Measurements from ENCODE around the gene MACROD2.

Gene MACROD2

GRCh38 chr20:15860850-15861249, 1865.5 kb downstream of the MACROD2 start:
- no peak for DNase-seq

- DNase-seq: no peak
These were observed 1866.9 kb downstream of the MACROD2 start for GRCh38 chr20:15862178-15862577.

GRCh38 chr20:15863735-15864134, 1868.4 kb downstream of the MACROD2 start:
- DNase-seq: no peak

GRCh38 chr20:15865553-15865952, 1870.2 kb downstream of the MACROD2 start:
- no peak for DNase-seq

- no peak for DNase-seq
These were observed 1871.8 kb downstream of the MACROD2 start for GRCh38 chr20:15866916-15867730.

GRCh38 chr20:15867899-15868298, 1872.6 kb downstream of the MACROD2 start:
- no peak for DNase-seq

GRCh38 chr20:15875446-15875845, 1880.1 kb downstream of the MACROD2 start:
- no peak for DNase-seq

GRCh38 chr20:15882553-15882952, 1887.2 kb downstream of the MACROD2 start:
- no peak for DNase-seq

GRCh38 chr20:15886250-15886649, 1890.9 kb downstream of the MACROD2 start:
- DNase-seq: no peak

GRCh38 chr20:15887387-15887786, 1892.1 kb downstream of the MACROD2 start:
- no peak for DNase-seq

- DNase-seq: no peak
These were observed 1893.7 kb downstream of the MACROD2 start for GRCh38 chr20:15889061-15889460.

- no peak for DNase-seq
These were observed 1894.4 kb downstream of the MACROD2 start for GRCh38 chr20:15889514-15890256.

GRCh38 chr20:15890407-15890982, 1895.2 kb downstream of the MACROD2 start:
- DNase-seq: no peak

GRCh38 chr20:15895126-15895525, 1899.8 kb downstream of the MACROD2 start:
- no peak for DNase-seq

GRCh38 chr20:15895560-15896084, 1900.3 kb downstream of the MACROD2 start:
- no peak for DNase-seq

GRCh38 chr20:15899967-15900366, 1904.7 kb downstream of the MACROD2 start:
- DNase-seq: no peak

- DNase-seq: no peak
These were observed 1905.1 kb downstream of the MACROD2 start for GRCh38 chr20:15900443-15900842.

GRCh38 chr20:15902493-15902892, 1907.2 kb downstream of the MACROD2 start:
- peak in 1 of 2 donors; percentile 4 for DNase-seq

GRCh38 chr20:15905661-15906060, 1910.3 kb downstream of the MACROD2 start:
- no peak for DNase-seq

GRCh38 chr20:15909995-15910394, 1914.7 kb downstream of the MACROD2 start:
- no peak for DNase-seq

- DNase-seq: no peak
These were observed 1916.3 kb downstream of the MACROD2 start for GRCh38 chr20:15911581-15911980.

GRCh38 chr20:15913391-15914025, 1918.2 kb downstream of the MACROD2 start:
- no peak for DNase-seq

GRCh38 chr20:15916623-15917022, 1921.3 kb downstream of the MACROD2 start:
- no peak for DNase-seq
